Central memory CD4-positive, alpha-beta T cell (primary cell): ENCODE measurements around the gene WARS2.

Experiments
- DNase-seq: peaks from one replicate; pipeline ENCODE4 v3.0.0; 2022

WARS2 gene

GRCh38 chr1:119081700-119082099 is 58.8 kb downstream of the WARS2 start:
- no peak for DNase-seq

GRCh38 chr1:119081267-119081666 is 59.2 kb downstream of the WARS2 start:
- no peak for DNase-seq

- DNase-seq, result no peak
Measured at GRCh38 chr1:119080586-119080985, 59.9 kb downstream of the WARS2 start.

GRCh38 chr1:119079881-119080280 is 60.6 kb downstream of the WARS2 start:
- no peak for DNase-seq

GRCh38 chr1:119075614-119076013 is 64.8 kb downstream of the WARS2 start:
- DNase-seq, result no peak

GRCh38 chr1:119071321-119071720 is 69.1 kb downstream of the WARS2 start:
- DNase-seq, result no peak

- DNase-seq, result no peak
Measured at GRCh38 chr1:119069682-119070081, 70.8 kb downstream of the WARS2 start.

GRCh38 chr1:119068427-119068826 is 72.0 kb downstream of the WARS2 start:
- DNase-seq, result no peak

- DNase-seq, result no peak
Measured at GRCh38 chr1:119061700-119062099, 78.8 kb downstream of the WARS2 start.

- no peak for DNase-seq
Measured at GRCh38 chr1:119055568-119055967, 84.9 kb downstream of the WARS2 start.

GRCh38 chr1:119053917-119054316 is 86.5 kb downstream of the WARS2 start:
- no peak for DNase-seq

- DNase-seq, result no peak
Measured at GRCh38 chr1:119052267-119052666, 88.2 kb downstream of the WARS2 start.

- no peak for DNase-seq
Measured at GRCh38 chr1:119048624-119049404, 91.6 kb downstream of the WARS2 start.

GRCh38 chr1:119046785-119047438 is 93.5 kb downstream of the WARS2 start:
- DNase-seq, result no peak

GRCh38 chr1:119046429-119046784 is 94.0 kb downstream of the WARS2 start:
- no peak for DNase-seq

GRCh38 chr1:119045096-119045746 is 95.2 kb downstream of the WARS2 start:
- no peak for DNase-seq

- no peak for DNase-seq
Measured at GRCh38 chr1:119040906-119041305, 99.5 kb downstream of the WARS2 start.

GRCh38 chr1:119040489-119040888 is 100.0 kb downstream of the WARS2 start:
- DNase-seq, result no peak

GRCh38 chr1:119038363-119038762 is 102.1 kb downstream of the WARS2 start:
- no peak for DNase-seq

- no peak for DNase-seq
Measured at GRCh38 chr1:119034359-119034758, 106.1 kb downstream of the WARS2 start.

GRCh38 chr1:119032986-119033385 is 107.5 kb downstream of the WARS2 start:
- no peak for DNase-seq

GRCh38 chr1:119027759-119028158 is 112.7 kb downstream of the WARS2 start:
- DNase-seq, result no peak

- no peak for DNase-seq
Measured at GRCh38 chr1:119026956-119027355, 113.5 kb downstream of the WARS2 start.

- no peak for DNase-seq
Measured at GRCh38 chr1:119015547-119015946, 124.9 kb downstream of the WARS2 start.
